ENCODE data around the gene NMS.

GRCh38 chr2:100527440-100528015 lies 57.2 kb downstream of the NMS start:
- TF ChIP-seq CTCF (IDR thresholded peaks at IDR 0.05; ENCODE audit: control extremely low read depth in 1 of 3, insufficient read depth in 1 of 3, low read depth in 1 of 3, low read length in 3 of 3) (no peak), POLR2A (IDR thresholded peaks at IDR 0.05; ENCODE audit: control extremely low read depth in 1 of 2, low read depth in 2 of 2, low read length in 2 of 2) (no peak), SIX5 (IDR thresholded peaks at IDR 0.05; ENCODE audit: low read depth, low read length) (no peak), ZNF274 (IDR thresholded peaks at IDR 0.05; ENCODE audit: borderline replicate concordance, extremely low read depth, low read length) (no peak), EP300 (IDR thresholded peaks at IDR 0.05; ENCODE audit: borderline replicate concordance in 1 of 2, low read depth in 2 of 2, low read length in 2 of 2) (no peak), PHF8 (conservative IDR thresholded peaks at IDR 0.05; ENCODE audit: low read depth, low read length) (no peak), ATF2 (IDR thresholded peaks at IDR 0.05; ENCODE audit: low read length) (no peak), SUZ12 (IDR thresholded peaks at IDR 0.05; ENCODE audit: low read length) (no peak), POLR2AphosphoS5 (IDR thresholded peaks at IDR 0.05; ENCODE audit: low read depth, low read length) (no peak), JUND (IDR thresholded peaks at IDR 0.05; ENCODE audit: low read length) (no peak), GABPA (IDR thresholded peaks at IDR 0.05; ENCODE audit: borderline replicate concordance, insufficient read depth, low read length) (no peak), EZH2 (IDR thresholded peaks at IDR 0.05; ENCODE audit: low read depth, low read length, severe bottlenecking) (no peak), BRCA1 (IDR thresholded peaks at IDR 0.05; ENCODE audit: low read depth, low read length) (no peak)
- TF ChIP-seq, protein P1, sequence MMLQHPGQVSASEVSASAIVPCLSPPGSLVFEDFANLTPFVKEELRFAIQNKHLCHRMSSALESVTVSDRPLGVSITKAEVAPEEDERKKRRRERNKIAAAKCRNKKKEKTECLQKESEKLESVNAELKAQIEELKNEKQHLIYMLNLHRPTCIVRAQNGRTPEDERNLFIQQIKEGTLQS (IDR thresholded peaks at IDR 0.05; ENCODE audit: insufficient read depth, low read depth, low read length) = no peak

Data from H1 (cell line).